Measurements from ENCODE around the gene PLAGL2. TPM values are rescaled to one million over a fixed set of nuclear protein-coding genes. Genes with fewer than 3 reads are reported as not detected.
A peak's percentile ranks its signal among the peaks of the same experiment; 100 is the strongest.
"Not testable (repeated sequence)": the region's sequence is repeated elsewhere in the genome, so short reads cannot be mapped to it uniquely, and the experiment has no call there.

Gene PLAGL2, protein sequence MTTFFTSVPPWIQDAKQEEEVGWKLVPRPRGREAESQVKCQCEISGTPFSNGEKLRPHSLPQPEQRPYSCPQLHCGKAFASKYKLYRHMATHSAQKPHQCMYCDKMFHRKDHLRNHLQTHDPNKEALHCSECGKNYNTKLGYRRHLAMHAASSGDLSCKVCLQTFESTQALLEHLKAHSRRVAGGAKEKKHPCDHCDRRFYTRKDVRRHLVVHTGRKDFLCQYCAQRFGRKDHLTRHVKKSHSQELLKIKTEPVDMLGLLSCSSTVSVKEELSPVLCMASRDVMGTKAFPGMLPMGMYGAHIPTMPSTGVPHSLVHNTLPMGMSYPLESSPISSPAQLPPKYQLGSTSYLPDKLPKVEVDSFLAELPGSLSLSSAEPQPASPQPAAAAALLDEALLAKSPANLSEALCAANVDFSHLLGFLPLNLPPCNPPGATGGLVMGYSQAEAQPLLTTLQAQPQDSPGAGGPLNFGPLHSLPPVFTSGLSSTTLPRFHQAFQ
- polyA plus RNA-seq (ENCODE audit: insufficient read depth in 1 of 5, insufficient read length in 5 of 5, low replicate concordance in 1 of 5): 10 to 100 TPM; 22.7 to 28.9 (median 23.1) TPM
- long read RNA-seq, donor 1, full-length matches to known transcripts: 6 of 6 reads
- long read RNA-seq, donor 1, partial matches to known transcripts: 0 of 6 reads
- long read RNA-seq, donor 1, other reads (novel, unspliced or antisense): 0 of 6 reads
- long read RNA-seq, donor 2, full-length matches to known transcripts: 2 of 2 reads
- long read RNA-seq, donor 2, partial matches to known transcripts: 0 of 2 reads
- long read RNA-seq, donor 2, other reads (novel, unspliced or antisense): 0 of 2 reads
- long read RNA-seq, donor 3, full-length matches to known transcripts: 4 of 4 reads
- long read RNA-seq, donor 3, partial matches to known transcripts: 0 of 4 reads
- long read RNA-seq, donor 3, other reads (novel, unspliced or antisense): 0 of 4 reads
- long read RNA-seq, donor 4, full-length matches to known transcripts: 3 of 8 reads
- long read RNA-seq, donor 4, partial matches to known transcripts: 5 of 8 reads
- long read RNA-seq, donor 4, other reads (novel, unspliced or antisense): 0 of 8 reads
- long read RNA-seq, donor 5, full-length matches to known transcripts: 6 of 6 reads
- long read RNA-seq, donor 5, partial matches to known transcripts: 0 of 6 reads
- long read RNA-seq, donor 5, other reads (novel, unspliced or antisense): 0 of 6 reads
- long read RNA-seq, donor 6, full-length matches to known transcripts: 4 of 10 reads
- long read RNA-seq, donor 6, partial matches to known transcripts: 6 of 10 reads
- long read RNA-seq, donor 6, other reads (novel, unspliced or antisense): 0 of 10 reads
- long read RNA-seq, donor 7, full-length matches to known transcripts: 2 of 2 reads
- long read RNA-seq, donor 7, partial matches to known transcripts: 0 of 2 reads
- long read RNA-seq, donor 7, other reads (novel, unspliced or antisense): 0 of 2 reads
- long read RNA-seq, donor 8, full-length matches to known transcripts: 1 of 8 reads
- long read RNA-seq, donor 8, partial matches to known transcripts: 0 of 8 reads
- long read RNA-seq, donor 8, other reads (novel, unspliced or antisense): 7 of 8 reads

DNA sequence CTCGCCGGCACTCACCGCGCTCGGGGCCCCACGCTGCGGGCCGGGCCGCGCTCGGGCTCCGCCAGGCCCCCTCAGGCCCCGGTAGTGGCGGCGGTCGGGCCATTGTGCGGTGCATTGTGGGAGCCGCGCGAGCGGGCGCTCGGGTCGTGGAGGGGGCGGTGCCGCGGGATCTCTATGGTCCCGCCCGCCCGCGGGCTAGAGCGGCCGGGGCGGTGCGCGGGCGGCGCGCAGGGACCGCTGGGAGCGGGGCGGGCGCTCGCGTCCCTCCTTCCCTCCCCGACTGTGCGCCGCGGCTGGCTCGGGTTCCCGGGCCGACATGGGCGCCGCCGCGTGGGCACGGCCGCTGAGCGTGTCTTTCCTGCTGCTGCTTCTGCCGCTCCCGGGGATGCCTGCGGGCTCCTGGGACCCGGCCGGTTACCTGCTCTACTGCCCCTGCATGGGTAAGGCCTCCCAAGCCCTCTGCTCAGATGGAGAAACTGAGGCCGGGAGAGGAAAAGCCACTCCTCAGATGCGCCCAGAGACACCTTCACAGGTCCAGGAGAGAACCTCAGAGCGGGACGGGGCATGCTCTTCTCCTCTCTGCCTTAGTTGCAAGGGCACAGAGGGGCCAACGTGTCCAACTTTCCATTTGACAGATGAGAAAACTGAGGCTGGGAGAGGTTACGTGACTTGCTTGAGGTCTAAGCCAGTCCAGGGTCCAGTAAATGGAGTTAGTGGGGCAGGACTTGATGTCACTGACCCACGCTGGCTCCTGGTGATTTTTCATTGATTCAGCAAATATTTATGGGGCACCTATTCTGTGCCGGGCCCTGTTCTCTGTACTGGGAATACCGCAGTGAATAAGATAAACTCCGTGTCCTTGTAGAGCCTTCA lies at the start of gene PLAGL2, which contains the start of gene POFUT1:
PLAGL2 (minus strand) TSS at position 118 of the 873 bp plus-strand sequence. CDS start 5,565 bp downstream, outside the sequence.
POFUT1 (plus strand) TSS at position 255 of the 873 bp plus-strand sequence; CDS start at position 317, 62 bp downstream.
- DNase-seq: peak; percentile 87 to 88

DNA sequence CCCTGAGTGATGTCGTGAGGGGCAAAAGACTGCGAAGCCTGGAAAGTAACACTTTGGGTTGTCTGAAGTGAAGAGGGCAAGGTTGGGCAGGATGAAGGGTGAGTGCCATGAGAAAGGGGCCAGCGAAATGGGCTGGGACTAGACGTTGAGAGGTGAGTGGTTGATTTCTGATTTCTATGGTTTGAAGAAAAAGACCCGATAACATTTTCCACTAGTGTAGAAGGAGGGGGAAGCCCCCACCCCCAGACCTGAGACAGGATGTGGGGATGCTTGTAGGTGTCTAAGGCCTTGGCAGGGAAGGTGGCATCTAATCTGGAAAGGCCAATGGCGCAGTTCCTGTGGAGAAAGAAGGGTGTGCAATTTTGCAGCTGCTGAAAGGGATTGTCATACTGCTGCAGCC lies 44.6 kb upstream of the PLAGL2 start:
- no peak for DNase-seq

DNA sequence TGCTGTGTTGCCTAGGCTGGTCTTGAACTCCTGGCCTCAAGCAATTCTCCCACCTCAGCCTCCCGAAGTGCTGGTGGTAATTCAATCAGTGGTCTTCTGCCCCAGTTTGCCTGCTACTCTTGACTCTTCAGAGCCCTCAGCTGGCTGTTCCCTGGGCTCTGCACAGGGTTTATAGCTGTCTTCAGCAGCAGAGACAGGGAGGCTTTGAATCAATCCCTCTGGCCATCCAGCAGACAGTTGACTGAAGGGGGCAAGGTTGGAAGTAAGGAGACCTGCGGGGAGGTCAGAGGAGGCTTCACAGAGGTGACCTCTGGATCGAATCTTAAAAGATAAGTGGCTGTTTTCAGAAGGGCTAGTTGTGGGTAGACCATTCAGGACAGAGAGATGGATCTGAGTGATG lies 43.9 kb upstream of the PLAGL2 start:
- no peak for DNase-seq

GRCh38 chr20:32249030-32249738 lies 41.6 kb upstream of the PLAGL2 start:
- no peak for DNase-seq

- DNase-seq: no peak
Observed at GRCh38 chr20:32248043-32248442, 40.5 kb upstream of the PLAGL2 start.

GRCh38 chr20:32246208-32246607 lies 38.7 kb upstream of the PLAGL2 start:
- not testable (repeated sequence) for DNase-seq

DNA sequence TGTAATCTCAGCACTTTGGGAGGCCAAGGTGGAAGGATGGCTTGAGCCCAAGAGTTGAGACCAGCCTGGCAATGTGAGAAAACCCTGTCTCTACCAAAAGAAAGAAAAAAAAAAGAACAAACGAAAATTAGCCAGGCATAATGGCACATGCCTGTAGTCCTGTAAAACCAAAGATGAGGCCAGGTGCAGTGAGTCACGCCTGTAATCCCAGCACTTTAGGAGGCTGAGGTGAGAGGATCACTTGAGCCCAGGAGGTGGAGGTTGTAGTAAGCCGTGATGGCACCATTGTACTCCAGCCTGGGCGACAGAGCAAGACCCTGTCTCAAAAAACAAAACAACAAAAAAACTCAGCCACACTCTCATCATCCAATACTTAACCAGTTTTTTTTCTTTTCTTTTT lies 37.4 kb upstream of the PLAGL2 start:
- no peak for DNase-seq

- DNase-seq: no peak
Observed at GRCh38 chr20:32244150-32244823, 36.7 kb upstream of the PLAGL2 start.

- DNase-seq: no peak
Observed at GRCh38 chr20:32241807-32242206, 34.3 kb upstream of the PLAGL2 start.

DNA sequence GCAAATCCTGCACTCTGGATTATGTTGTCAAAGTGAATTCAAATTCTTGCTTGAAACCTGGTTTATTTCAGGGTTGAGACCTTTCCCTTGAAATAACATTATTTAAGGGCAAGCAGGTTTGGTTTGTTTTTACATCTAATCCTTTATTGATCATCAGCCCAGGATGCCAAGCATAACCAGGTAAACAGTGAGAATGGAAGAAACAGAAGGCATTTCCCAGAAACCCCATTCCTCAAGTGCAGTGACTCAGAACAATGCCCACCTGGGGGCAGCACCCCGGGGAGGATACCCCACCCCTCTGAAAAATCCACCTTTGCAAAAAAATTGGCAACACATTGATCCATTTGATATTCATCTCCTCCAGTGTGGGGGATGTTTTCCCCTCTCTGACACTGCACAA lies 32.7 kb upstream of the PLAGL2 start:
- DNase-seq: no peak

DNA sequence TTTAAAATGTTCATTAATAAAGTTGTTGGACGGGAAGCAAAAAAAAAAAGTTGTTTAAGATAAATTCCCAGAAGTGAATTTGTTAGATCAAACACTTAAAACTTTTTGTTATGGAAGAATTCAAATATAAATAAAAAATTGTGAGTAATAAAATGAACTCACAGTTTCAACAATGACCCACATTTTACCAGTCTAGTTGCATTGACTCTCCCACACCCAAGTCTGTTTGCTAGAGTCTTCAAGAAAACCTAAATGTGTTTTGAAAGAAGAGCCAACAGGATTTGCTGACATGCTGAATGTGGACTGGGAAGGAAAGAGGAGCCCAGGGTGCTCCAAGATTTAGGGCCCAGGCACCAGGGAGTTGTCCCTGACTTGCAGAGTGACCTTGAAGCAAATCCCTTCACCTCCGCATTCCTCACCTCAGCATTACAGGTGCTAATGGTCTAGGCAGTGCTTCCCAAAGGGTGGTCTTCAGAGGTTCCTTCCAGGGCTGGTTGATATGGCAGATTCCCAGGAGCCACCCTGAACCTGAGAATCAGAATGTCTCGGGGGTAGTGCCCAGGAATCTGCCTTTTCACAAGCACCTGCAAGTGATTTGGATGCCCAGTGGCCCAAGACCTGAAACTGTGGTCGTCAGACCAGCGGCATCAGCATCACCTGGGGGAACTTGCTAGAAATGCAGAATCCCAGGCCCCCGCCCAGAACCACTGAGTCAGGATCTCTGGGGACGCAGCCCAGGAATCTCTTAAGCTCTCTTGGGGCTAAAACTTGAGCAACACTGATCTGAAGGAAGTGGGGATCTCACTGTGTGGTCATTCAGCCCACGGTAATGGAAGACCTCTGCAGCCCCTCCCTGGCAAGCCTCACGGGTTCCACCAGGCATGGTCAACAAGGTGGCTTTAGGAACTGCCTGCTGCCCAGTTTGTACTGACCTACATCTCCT lies 31.2 kb upstream of the PLAGL2 start:
- no peak for DNase-seq

DNA sequence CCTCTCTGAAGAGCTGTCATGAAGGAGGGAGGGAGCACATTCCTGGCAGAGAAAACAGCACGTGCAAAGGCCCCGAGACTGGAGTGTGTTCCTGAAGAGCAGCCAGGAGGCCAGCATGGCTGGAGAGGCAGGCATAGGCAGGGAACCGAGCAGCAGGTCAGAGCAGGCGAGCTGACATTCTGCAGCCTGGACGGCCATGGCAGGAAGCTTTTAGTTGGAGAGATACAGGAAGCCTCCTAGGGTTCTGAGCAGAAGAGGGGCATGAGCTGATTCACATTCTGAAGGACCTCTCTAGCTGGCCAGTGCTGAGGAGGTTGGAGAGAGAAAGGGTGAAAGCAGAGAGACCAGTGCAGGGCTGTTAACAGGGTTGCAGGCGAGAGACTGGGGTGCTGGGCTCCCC lies 29.9 kb upstream of the PLAGL2 start:
- no peak for DNase-seq

GRCh38 chr20:32236819-32237218 lies 29.3 kb upstream of the PLAGL2 start:
- no peak for DNase-seq

DNA sequence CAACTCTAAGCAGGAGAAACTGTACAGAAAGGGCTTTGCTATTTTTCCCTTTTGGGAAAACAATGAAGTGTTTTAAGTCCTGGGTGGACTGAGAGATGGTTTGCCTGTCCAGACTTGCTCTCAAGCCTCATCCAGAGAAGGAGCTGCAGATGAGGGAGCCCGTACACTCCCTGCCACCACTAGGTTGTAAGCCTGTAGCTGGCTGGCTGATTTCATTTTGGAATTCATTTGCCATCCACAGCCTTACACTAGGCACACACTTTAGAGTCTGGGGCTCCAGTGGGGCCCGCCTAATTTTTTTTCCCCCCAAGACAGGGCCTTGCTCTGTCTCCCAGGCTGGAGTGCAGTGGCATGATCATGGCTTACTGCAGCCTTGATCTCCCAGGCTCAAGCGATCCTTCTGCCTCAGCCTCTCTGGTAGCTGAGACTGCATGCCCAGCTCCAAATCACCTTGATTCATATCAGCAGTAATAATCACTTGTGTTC lies 28.5 kb upstream of the PLAGL2 start:
- no peak for DNase-seq

- no peak for DNase-seq
Observed at GRCh38 chr20:32235331-32236047, 27.9 kb upstream of the PLAGL2 start.

GRCh38 chr20:32234135-32234808 lies 26.7 kb upstream of the PLAGL2 start:
- DNase-seq: no peak

Data from right lung (tissue), 10 donors.